ENCODE data around the gene CDC42EP2.

DNA sequence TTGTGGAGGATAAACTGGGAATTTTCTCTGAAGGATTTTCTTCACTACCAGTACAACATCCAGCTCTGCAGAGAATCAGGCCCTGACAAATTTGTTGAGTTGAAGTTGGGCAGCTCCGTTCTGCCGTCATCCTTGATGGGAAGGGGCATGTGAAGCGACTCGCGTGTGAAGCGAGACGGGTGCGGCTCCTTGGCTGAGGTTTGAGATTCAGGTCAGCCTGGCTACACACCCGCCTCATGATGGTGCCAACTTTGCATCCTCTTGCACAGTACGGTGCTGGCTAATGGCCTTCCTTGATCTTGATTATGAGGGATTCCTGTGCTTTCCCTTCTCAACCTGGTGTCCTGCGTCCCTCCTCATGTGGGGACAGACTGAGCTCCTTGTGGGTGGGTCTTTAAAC, 19.7 kb upstream of the CDC42EP2 start:
- TF ChIP-seq, protein P1, sequence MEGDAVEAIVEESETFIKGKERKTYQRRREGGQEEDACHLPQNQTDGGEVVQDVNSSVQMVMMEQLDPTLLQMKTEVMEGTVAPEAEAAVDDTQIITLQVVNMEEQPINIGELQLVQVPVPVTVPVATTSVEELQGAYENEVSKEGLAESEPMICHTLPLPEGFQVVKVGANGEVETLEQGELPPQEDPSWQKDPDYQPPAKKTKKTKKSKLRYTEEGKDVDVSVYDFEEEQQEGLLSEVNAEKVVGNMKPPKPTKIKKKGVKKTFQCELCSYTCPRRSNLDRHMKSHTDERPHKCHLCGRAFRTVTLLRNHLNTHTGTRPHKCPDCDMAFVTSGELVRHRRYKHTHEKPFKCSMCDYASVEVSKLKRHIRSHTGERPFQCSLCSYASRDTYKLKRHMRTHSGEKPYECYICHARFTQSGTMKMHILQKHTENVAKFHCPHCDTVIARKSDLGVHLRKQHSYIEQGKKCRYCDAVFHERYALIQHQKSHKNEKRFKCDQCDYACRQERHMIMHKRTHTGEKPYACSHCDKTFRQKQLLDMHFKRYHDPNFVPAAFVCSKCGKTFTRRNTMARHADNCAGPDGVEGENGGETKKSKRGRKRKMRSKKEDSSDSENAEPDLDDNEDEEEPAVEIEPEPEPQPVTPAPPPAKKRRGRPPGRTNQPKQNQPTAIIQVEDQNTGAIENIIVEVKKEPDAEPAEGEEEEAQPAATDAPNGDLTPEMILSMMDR (IDR thresholded peaks at IDR 0.05; ENCODE audit: insufficient read depth, low read depth, low read length): no peak
- TF ChIP-seq EZH2 (IDR thresholded peaks at IDR 0.05; ENCODE audit: insufficient read depth, low read length): no peak

Data from astrocyte (in vitro differentiated cells and primary cell).